Neural crest cell (in vitro differentiated cells): Measurements from ENCODE around the gene QSOX1. TPM values are rescaled to one million over a fixed set of nuclear protein-coding genes. Genes with fewer than 3 reads are reported as not detected.

ENCODE experiments used
- DNase-seq: peaks from one replicate; pipeline ENCODE4 v3.0.0; 2021; ENCODE audit warnings: low read depth, mixed read lengths, low spot score
- H3K27ac Mint-ChIP-seq: one replicate; pipeline ENCODE4 v1.8.0; 2021; ENCODE audit warnings: mild to moderate bottlenecking, mixed read lengths; ENCODE audit not compliant: unreplicated experiment
- H3K27me3 Mint-ChIP-seq: 2 replicates; pipeline ENCODE4 v1.8.0; 2021; ENCODE audit warnings: low read depth, mild to moderate bottlenecking, mixed read lengths
- H3K36me3 Mint-ChIP-seq: 2 replicates; pipeline ENCODE4 v1.8.0; 2021; ENCODE audit warnings: low read depth, mild to moderate bottlenecking, mixed read lengths
- H3K4me1 Mint-ChIP-seq: 2 replicates; pipeline ENCODE4 v1.8.0; 2021; ENCODE audit warnings: mixed read lengths
- H3K4me3 Mint-ChIP-seq: one replicate; pipeline ENCODE4 v1.8.0; 2021; ENCODE audit warnings: mild to moderate bottlenecking, mixed read lengths
- H3K9me3 Mint-ChIP-seq: 2 replicates; pipeline ENCODE4 v1.8.0; 2021; ENCODE audit warnings: mixed read lengths
- CTCF ChIP-seq: fragments of 200-600 bp; sonication (generic); conservative IDR thresholded peaks from 2 replicates; pipeline ENCODE4 v1.5.0; 2021; ENCODE audit warnings: antibody characterized with exemption, mild to moderate bottlenecking
- total RNA-seq: library from RNA; stranded (reverse); gene quantifications from 2 replicates; pipeline ENCODE4 v1.2.1, GENCODE V29; 2021

Gene QSOX1
- total RNA-seq, 1 donor from 2014 or later = 39.8 TPM

DNA sequence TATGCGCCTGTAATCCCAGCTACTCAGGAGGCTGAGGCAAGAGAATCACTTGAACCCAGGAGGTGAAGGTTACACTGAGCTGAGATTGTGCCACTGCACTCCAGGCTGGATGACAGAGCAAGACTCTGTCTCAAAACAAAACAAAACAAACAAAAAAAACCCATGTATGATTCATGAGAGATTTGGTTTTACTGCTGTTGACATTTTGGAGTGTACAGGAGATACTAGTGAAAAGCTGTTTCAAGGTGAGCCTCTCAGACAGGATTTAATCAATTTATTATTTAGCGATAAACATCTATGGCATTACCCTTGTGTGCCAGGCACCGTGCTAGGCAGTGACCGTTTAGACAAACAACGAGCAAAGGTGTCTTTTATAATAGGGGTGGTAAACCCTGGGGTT, 91.9 kb downstream of the QSOX1 start:
- TF ChIP-seq CTCF = no peak
- no peak for DNase-seq
- no peaks in the 10 kb centered on the region for H3K9me3 Mint-ChIP-seq
- H3K27ac Mint-ChIP-seq = no peak overlapping the region
- H3K27me3 Mint-ChIP-seq = peaks cover 58% of the 10 kb centered on the region
- H3K4me3 Mint-ChIP-seq = no peak overlapping the region
- peaks cover 5% of the 10 kb centered on the region for H3K4me1 Mint-ChIP-seq
- H3K36me3 Mint-ChIP-seq = no peaks in the 10 kb centered on the region

DNA sequence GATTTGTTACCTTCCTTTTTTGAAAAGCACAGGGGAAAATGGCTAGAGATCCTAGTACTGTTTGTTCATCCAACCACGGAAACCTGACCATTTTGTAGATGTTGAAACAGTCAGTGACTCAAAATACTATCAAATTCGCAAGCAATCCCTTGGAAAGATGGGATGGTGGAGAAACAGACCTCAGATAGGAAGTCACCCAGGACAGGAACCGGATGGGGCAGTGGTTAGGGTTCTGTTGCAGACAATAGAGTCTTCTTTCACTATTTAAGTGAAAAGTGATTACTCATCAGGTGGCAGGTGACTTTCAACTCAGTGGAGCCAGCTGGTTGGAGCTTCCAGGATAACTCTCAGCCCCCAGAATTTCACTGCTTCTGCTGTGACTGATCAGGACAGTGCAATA, 92.4 kb downstream of the QSOX1 start:
- no peak for TF ChIP-seq CTCF
- Mint-ChIP-seq H3K4me3 (no peak overlapping the region), H3K27me3 (peaks cover 53% of the 10 kb centered on the region), H3K4me1 (peaks cover 5% of the 10 kb centered on the region), H3K27ac (no peak overlapping the region), H3K36me3 (no peaks in the 10 kb centered on the region), H3K9me3 (no peaks in the 10 kb centered on the region)
- DNase-seq = no peak

- H3K4me1 Mint-ChIP-seq = peaks cover 5% of the 10 kb centered on the region
- no peak for DNase-seq
- no peaks in the 10 kb centered on the region for H3K9me3 Mint-ChIP-seq
- peaks cover 49% of the 10 kb centered on the region for H3K27me3 Mint-ChIP-seq
- no peak overlapping the region for H3K27ac Mint-ChIP-seq
- TF ChIP-seq CTCF = no peak
- H3K36me3 Mint-ChIP-seq = no peaks in the 10 kb centered on the region
- H3K4me3 Mint-ChIP-seq = no peak overlapping the region
Observed at GRCh38 chr1:180247580-180247979, 92.9 kb downstream of the QSOX1 start.

GRCh38 chr1:180248176-180248575, 93.5 kb downstream of the QSOX1 start:
- H3K27ac Mint-ChIP-seq = no peak overlapping the region

DNA sequence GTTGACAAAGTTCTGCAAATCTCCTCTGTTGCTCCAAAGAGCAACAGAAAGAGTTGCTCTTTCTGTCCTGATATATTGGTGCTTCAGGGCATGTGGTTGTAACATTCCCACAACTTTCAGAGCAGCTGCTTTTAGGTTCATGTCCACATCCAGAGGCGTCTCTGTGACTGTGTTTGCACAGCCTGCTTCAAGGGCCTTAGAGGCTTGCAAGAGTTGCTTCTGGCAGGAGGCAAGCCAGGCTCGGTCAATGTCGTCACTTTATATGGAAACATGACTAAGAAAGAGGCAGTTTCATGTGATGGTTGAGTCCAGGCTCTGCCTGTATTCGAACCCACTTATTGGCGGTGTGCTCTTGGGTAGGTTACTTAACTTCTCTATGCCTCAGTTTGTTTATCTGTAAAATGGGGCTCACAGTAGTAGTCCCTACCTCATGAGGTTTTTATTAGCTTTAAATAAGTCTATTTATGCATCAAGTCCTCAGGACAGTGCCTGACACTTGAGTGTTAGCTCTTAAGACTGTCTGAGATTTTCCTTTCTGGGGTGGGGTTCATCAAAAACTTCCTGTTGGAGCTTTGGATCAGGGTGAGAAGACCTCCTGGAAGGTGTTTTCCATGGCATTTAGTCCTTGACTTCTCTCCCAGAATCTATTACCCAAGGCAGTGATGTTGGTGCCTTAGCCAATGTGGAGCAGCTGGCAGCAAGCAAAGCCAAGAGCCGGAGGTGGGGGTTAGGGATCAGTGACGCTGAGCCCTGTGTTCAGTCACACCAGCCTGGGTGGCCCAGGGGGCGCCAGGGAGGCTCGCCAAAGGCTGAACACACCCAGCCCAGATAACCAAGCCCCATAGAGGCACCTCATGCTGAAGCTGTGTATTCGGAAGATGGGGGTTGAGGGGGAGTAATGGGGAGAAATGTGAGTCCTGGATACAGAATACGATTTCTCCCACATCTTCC, 94.3 kb downstream of the QSOX1 start:
- Mint-ChIP-seq H3K4me1 (peaks cover 5% of the 10 kb centered on the region), H3K27ac (no peak overlapping the region), H3K36me3 (no peaks in the 10 kb centered on the region), H3K4me3 (no peak overlapping the region), H3K27me3 (peaks cover 39% of the 10 kb centered on the region), H3K9me3 (no peaks in the 10 kb centered on the region)
- TF ChIP-seq CTCF = no peak
- DNase-seq = no peak

More at GRCh38 chr1:180248176-180248575, 93.5 kb downstream of the QSOX1 start:
- peaks cover 5% of the 10 kb centered on the region for H3K4me1 Mint-ChIP-seq
- H3K9me3 Mint-ChIP-seq = no peaks in the 10 kb centered on the region
- no peaks in the 10 kb centered on the region for H3K36me3 Mint-ChIP-seq
- no peak for TF ChIP-seq CTCF
- H3K4me3 Mint-ChIP-seq = no peak overlapping the region
- H3K27me3 Mint-ChIP-seq = peaks cover 46% of the 10 kb centered on the region
- no peak for DNase-seq
